H9 (cell line): ENCODE data around the gene MCCC1. TPM values are rescaled to one million over a fixed set of nuclear protein-coding genes. Genes with fewer than 3 reads are reported as not detected.

Source experiments
- DNase-seq: peaks from one replicate; pipeline ENCODE4 v3.0.0-alpha.2; 2017
- H2AFZ ChIP-seq: one replicate; pipeline ENCODE4 v1.6.1; 2013; ENCODE audit warnings: mild to moderate bottlenecking, low read length, control low read depth, moderate library complexity
- H2AK5ac ChIP-seq: 2 replicates; pipeline ENCODE4 v1.6.1; 2013; ENCODE audit warnings: low read length, control low read depth, mixed read lengths; ENCODE audit not compliant: insufficient read length
- H2BK120ac ChIP-seq: one replicate; pipeline ENCODE4 v1.6.1; 2013; ENCODE audit warnings: low read depth, mild to moderate bottlenecking, low read length, control low read depth, inconsistent platforms; ENCODE audit not compliant: poor library complexity, severe bottlenecking
- H2BK12ac ChIP-seq: 2 replicates; pipeline ENCODE4 v1.6.1; 2013; ENCODE audit warnings: low read length, control low read depth, mixed read lengths, low read depth; ENCODE audit not compliant: insufficient read length
- H2BK15ac ChIP-seq: 2 replicates; pipeline ENCODE4 v1.6.1; 2013; ENCODE audit warnings: low read depth, low read length, control low read depth
- H2BK20ac ChIP-seq: one replicate; pipeline ENCODE4 v1.6.1; 2013; ENCODE audit warnings: low read depth, mild to moderate bottlenecking, low read length, control low read depth, inconsistent platforms; ENCODE audit not compliant: poor library complexity, severe bottlenecking
- H2BK5ac ChIP-seq: 2 replicates; pipeline ENCODE4 v1.6.1; 2013; ENCODE audit warnings: low read length, control low read depth, mixed read lengths; ENCODE audit not compliant: insufficient read length
- H3K14ac ChIP-seq: 2 replicates; pipeline ENCODE4 v1.6.1; 2013; ENCODE audit warnings: low read length, control low read depth; ENCODE audit not compliant: insufficient read depth
- H3K18ac ChIP-seq: 2 replicates; pipeline ENCODE4 v1.6.1; 2013; ENCODE audit warnings: low read depth, mild to moderate bottlenecking, mixed read lengths, low read length, control low read depth; ENCODE audit not compliant: insufficient read length
- H3K23ac ChIP-seq: 2 replicates; pipeline ENCODE4 v1.6.1; 2013; ENCODE audit warnings: low read length, control low read depth, mixed read lengths, low read depth; ENCODE audit not compliant: insufficient read length
- H3K23me2 ChIP-seq: 2 replicates; pipeline ENCODE4 v1.6.1; 2013; ENCODE audit warnings: low read depth, mild to moderate bottlenecking, mixed read lengths, low read length, control low read depth; ENCODE audit not compliant: insufficient read length, poor library complexity, severe bottlenecking
- H3K27ac ChIP-seq: 2 replicates; pipeline ENCODE4 v1.5.1; 2013; ENCODE audit warnings: low read length, control low read depth, mixed read lengths, low read depth; ENCODE audit not compliant: insufficient read length
- H3K27me3 ChIP-seq: 2 replicates; pipeline ENCODE4 v1.6.1; 2013; ENCODE audit warnings: low read length, control low read depth, inconsistent platforms; ENCODE audit not compliant: insufficient read depth
- H3K4ac ChIP-seq: 2 replicates; pipeline ENCODE4 v1.6.1; 2013; ENCODE audit warnings: low read depth, mild to moderate bottlenecking, control low read depth, inconsistent platforms, low read length, moderate library complexity
- H3K4me1 ChIP-seq: 2 replicates; pipeline ENCODE4 v1.6.1; 2013; ENCODE audit warnings: low read length, control low read depth, inconsistent platforms; ENCODE audit not compliant: insufficient read depth
- H3K4me2 ChIP-seq: 2 replicates; pipeline ENCODE4 v1.6.1; 2013; ENCODE audit warnings: low read length, control low read depth, mixed read lengths; ENCODE audit not compliant: insufficient read length, insufficient read depth
- H3K56ac ChIP-seq: 2 replicates; pipeline ENCODE4 v1.6.1; 2013; ENCODE audit warnings: low read depth, mild to moderate bottlenecking, mixed read lengths, low read length, control low read depth; ENCODE audit not compliant: insufficient read length
- H3K79me1 ChIP-seq: 2 replicates; pipeline ENCODE4 v1.6.1; 2013; ENCODE audit warnings: low read depth, mild to moderate bottlenecking, moderate library complexity, low read length, control low read depth, inconsistent platforms; ENCODE audit not compliant: insufficient read depth, poor library complexity, severe bottlenecking
- H3K79me2 ChIP-seq: 2 replicates; pipeline ENCODE4 v1.6.1; 2013; ENCODE audit warnings: low read length, control low read depth, inconsistent platforms; ENCODE audit not compliant: insufficient read depth
- H3K9ac ChIP-seq: 2 replicates; pipeline ENCODE4 v1.6.1; 2013; ENCODE audit warnings: low read length, control low read depth, mixed read lengths; ENCODE audit not compliant: insufficient read length; ENCODE audit errors: extremely low read depth
- H3K9me3 ChIP-seq: one replicate; pipeline ENCODE4 v1.6.1; 2013; ENCODE audit warnings: low read depth, low read length, inconsistent platforms; ENCODE audit not compliant: control insufficient read depth
- H3T11ph ChIP-seq: one replicate; pipeline ENCODE4 v1.6.1; 2013; ENCODE audit warnings: mild to moderate bottlenecking, low read length, control low read depth, inconsistent platforms
- H4K20me1 ChIP-seq: one replicate; pipeline ENCODE4 v1.6.1; 2013; ENCODE audit not compliant: control insufficient read depth, insufficient read length, insufficient read depth
- H4K5ac ChIP-seq: 2 replicates; pipeline ENCODE4 v1.6.1; 2013; ENCODE audit warnings: low read depth, mild to moderate bottlenecking, mixed read lengths, low read length, control low read depth; ENCODE audit not compliant: insufficient read length
- H4K8ac ChIP-seq: replicated peaks from 2 replicates; pipeline ENCODE4 v1.6.1; 2013; ENCODE audit warnings: low read length, control low read depth, mixed read lengths, low read depth; ENCODE audit not compliant: insufficient read length
- H4K91ac ChIP-seq: 2 replicates; pipeline ENCODE4 v1.6.1; 2013; ENCODE audit warnings: low read depth, mild to moderate bottlenecking, moderate library complexity, mixed read lengths, low read length, control low read depth; ENCODE audit not compliant: insufficient read length
- H3K27ac Mint-ChIP-seq, 3 experiments: 2 replicates in 2 of 3; 3 replicates in 1 of 3; pipeline ENCODE4 v1.8.0; 2020 to 2021; ENCODE audit warnings: mixed read lengths in 3 of 3, mild to moderate bottlenecking in 1 of 3, moderate library complexity in 1 of 3
- H3K27me3 Mint-ChIP-seq: 2 replicates; pipeline ENCODE4 v1.8.0; 2021; ENCODE audit warnings: low read depth, mild to moderate bottlenecking, moderate library complexity, mixed read lengths
- H3K36me3 Mint-ChIP-seq, 3 experiments: 2 replicates in 2 of 3; 3 replicates in 1 of 3; pipeline ENCODE4 v1.8.0; 2020 to 2021; ENCODE audit warnings: low read depth in 3 of 3, mixed read lengths in 3 of 3; ENCODE audit not compliant: insufficient read depth in 1 of 3
- H3K4me1 Mint-ChIP-seq, 2 experiments: 2 replicates each; pipeline ENCODE4 v1.8.0; 2020; ENCODE audit warnings: mixed read lengths in 2 of 2
- H3K4me3 Mint-ChIP-seq, 2 experiments: 2 replicates in 1 of 2; 3 replicates in 1 of 2; pipeline ENCODE4 v1.8.0; 2020 to 2021; ENCODE audit warnings: mild to moderate bottlenecking in 2 of 2, mixed read lengths in 2 of 2, moderate library complexity in 1 of 2
- H3K9me3 Mint-ChIP-seq, 2 experiments: 2 replicates in 1 of 2; 3 replicates in 1 of 2; pipeline ENCODE4 v1.8.0; 2020; ENCODE audit warnings: mild to moderate bottlenecking in 2 of 2, mixed read lengths in 2 of 2, moderate library complexity in 1 of 2
- WGBS: extraction: QIAGEN DNeasy Blood & Tissue Kit; methylation state at CpG from one replicate; pipeline ENCODE4 v1.1.7; 2013; ENCODE audit warnings: missing lambda C conversion rate, low lambda C conversion rate, mixed read lengths; ENCODE audit not compliant: insufficient read length; ENCODE audit errors: extremely low coverage; 5-methylcytosine and 5-hydroxymethylcytosine counted together
- total RNA-seq: library from RNA; stranded (reverse); gene quantifications from 2 replicates; pipeline ENCODE4 v1.2.1, GENCODE V29; 2021
- TF ChIP-seq, protein P1 (sequence below): fragments of 200-600 bp; sonication (generic); conservative IDR thresholded peaks from 3 replicates; pipeline ENCODE4 v1.8.0; 2021; ENCODE audit warnings: antibody characterized with exemption, mild to moderate bottlenecking

MCCC1 gene
- total RNA-seq, 1 experiment from 2014 or later, result 18.3 TPM

DNA sequence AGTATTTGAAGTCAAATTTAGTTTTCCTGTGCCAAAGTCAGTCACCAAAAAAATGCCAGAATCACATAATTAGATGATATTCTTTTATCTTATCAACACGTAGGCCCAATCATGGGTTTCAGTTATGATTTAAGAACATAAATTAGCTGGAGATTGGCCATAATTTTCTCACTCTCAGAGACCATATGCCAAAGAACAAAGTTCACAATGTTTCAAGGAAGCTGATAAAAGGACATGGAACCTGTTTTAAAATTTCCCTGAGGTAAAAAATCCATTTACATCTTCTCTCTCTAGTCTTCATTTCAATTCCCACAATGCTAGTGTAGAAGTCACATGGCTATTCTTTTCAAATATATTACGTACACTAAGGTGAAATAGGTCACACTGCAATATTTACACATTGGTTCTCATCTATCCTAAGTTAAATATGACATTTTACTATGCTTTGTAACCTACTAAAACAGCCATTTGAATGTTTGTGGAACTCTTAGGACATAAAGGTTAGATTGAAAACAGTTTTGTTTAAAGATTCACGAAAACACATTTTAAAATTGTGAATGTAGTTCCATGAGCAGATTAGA lies 76.3 kb downstream of the MCCC1 start:
- DNase-seq, result no peak
- no CpG with 5 or more reads among the region's 3 CpGs for WGBS
- no peak overlapping the region for H3K27ac Mint-ChIP-seq

More for the DNA sequence above, 76.3 kb downstream of the MCCC1 start:
- Histone ChIP-seq H4K20me1 (no peaks in the 10 kb centered on the region), H2BK120ac (no peak overlapping the region), H3K18ac (no peak overlapping the region), H2BK12ac (no peak overlapping the region), H3K23me2 (no peaks in the 10 kb centered on the region), H3K4me1 (no peaks in the 10 kb centered on the region), H2AFZ (no peak overlapping the region), H2BK5ac (no peak overlapping the region), H3K23ac (no peak overlapping the region), H3K4ac (no peak overlapping the region), H3K56ac (no peak overlapping the region), H4K8ac (no peak overlapping the region), H2BK15ac (no peak overlapping the region), H3K79me1 (no peaks in the 10 kb centered on the region), H3K4me2 (no peak overlapping the region), H3K79me2 (no peaks in the 10 kb centered on the region), H2BK20ac (no peak overlapping the region), H4K5ac (no peak overlapping the region), H3K9ac (no peak overlapping the region), H4K91ac (no peak overlapping the region), H3K27me3 (no peaks in the 10 kb centered on the region), H3K9me3 (no peaks in the 10 kb centered on the region), H3K14ac (no peak overlapping the region), H2AK5ac (no peak overlapping the region), H3T11ph (no peak overlapping the region), H3K27ac (no peak overlapping the region)
- peaks cover 4 to 38% (median 11%) of the 10 kb centered on the region in 3 experiments; a peak in 6 of 7 replicates for H3K36me3 Mint-ChIP-seq
- H3K9me3 Mint-ChIP-seq, result no peaks in the 10 kb centered on the region
- H3K4me1 Mint-ChIP-seq, result no peaks in the 10 kb centered on the region
- no peak overlapping the region for H3K4me3 Mint-ChIP-seq
- no peaks in the 10 kb centered on the region for H3K27me3 Mint-ChIP-seq
- TF ChIP-seq, protein P1, sequence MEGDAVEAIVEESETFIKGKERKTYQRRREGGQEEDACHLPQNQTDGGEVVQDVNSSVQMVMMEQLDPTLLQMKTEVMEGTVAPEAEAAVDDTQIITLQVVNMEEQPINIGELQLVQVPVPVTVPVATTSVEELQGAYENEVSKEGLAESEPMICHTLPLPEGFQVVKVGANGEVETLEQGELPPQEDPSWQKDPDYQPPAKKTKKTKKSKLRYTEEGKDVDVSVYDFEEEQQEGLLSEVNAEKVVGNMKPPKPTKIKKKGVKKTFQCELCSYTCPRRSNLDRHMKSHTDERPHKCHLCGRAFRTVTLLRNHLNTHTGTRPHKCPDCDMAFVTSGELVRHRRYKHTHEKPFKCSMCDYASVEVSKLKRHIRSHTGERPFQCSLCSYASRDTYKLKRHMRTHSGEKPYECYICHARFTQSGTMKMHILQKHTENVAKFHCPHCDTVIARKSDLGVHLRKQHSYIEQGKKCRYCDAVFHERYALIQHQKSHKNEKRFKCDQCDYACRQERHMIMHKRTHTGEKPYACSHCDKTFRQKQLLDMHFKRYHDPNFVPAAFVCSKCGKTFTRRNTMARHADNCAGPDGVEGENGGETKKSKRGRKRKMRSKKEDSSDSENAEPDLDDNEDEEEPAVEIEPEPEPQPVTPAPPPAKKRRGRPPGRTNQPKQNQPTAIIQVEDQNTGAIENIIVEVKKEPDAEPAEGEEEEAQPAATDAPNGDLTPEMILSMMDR, result no peak
